Epidermal melanocyte (primary cell): Measurements from ENCODE around the gene WDR1.
"Not testable (repeated sequence)": the region's sequence is repeated elsewhere in the genome, so short reads cannot be mapped to it uniquely, and the experiment has no call there.

Source experiments
- DNase-seq: peaks from one replicate; pipeline ENCODE4 v3.0.0; 2011; ENCODE audit warnings: low spot score; ENCODE audit not compliant: insufficient read length

WDR1 gene

DNA sequence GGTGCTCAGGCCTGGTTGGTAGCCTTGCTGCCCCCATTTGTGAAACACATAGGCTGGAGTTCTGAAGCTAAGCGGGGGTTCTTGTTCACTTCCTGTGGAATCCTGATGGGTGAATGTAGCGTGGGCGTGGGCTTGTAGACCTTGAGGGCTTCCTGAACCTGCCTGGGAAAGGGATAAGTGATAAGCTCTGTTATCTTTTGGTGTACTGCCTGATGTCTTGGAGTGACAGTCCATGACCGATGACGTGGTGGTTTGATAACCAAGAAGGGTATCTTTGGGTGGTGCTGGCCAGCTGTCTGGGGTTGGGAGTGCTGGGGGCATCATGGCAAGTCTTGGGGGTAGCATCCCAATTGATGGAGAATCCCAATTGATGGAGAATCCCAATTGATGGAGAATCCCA is 17.5 kb upstream of the WDR1 start:
- DNase-seq = no peak

DNA sequence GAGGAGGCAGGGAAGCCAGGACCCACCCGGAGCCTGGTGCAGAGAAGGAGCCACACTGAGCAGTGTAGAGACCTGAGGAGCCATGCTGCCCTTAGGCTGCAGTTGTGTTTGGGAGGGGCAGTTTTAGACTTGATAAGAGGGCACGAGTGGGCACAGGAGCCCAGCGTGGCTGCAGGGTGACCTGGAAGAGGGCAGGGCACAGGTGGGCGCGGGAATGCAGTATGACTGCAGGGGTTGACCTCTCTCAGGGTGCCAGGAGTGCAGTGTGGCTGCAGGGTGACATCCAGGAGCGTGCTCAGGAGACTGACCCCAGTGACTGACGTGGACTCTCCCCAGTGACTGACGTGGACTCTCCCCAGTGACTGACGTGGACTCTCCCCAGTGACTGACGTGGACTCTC is 14.6 kb upstream of the WDR1 start:
- DNase-seq = no peak

DNA sequence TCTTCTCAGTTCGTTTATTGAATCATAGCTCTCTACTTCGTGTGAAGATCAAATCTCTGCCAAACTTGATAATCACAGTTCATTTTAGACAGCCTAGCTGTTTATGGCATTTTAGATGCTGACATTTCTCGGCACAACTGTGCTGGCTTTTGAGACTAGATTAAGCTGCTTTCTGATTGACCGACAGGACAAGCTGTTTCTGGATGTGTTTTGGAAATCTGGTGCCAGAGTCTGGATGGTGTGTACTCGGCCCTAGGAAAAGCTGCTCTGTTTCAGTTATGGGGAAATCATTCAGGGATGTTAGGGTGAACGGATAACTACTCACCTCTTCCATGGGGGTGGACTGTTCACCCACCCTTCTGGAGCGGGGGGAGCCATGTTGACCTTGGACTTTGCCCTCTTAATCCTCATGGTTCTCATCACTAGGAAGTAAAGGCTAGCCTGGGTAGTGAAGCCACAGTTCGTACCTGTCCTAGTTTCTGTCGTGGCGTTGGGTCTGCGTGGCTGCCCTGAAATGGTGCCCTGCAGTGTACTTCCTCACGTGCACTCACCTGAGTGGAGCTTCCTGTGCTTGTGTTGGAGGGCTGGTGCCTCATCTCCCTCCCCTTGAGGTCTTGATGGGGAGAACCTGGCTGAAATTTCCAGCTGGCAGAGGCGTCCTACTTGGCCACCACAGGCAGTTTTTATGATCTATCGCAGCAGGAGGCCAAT is 13.7 kb upstream of the WDR1 start:
- DNase-seq = no peak

GRCh38 chr4:10129196-10130177 is 12.9 kb upstream of the WDR1 start:
- DNase-seq = no peak

DNA sequence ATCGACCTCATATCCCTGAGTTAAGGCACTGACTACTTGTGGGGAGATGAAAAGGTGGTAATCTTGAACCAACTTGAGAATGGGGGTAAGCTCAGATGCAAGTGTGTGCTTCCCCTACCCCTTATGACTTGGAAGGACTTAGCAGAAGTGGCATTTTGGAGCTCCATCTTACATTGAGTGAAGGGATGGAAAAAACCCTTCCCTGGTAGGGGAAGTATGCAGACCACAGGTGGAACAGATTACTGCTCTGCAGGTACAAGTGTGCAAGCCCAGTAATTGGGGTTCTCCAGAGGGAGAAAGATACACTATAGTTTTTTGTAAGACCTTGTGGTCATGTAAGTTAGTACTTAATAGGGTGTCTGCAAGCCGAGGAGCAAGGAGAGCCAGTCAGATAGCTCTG is 12.2 kb upstream of the WDR1 start:
- no peak for DNase-seq

- not testable (repeated sequence) for DNase-seq
Observed at GRCh38 chr4:10127531-10127930, 10.9 kb upstream of the WDR1 start.

- no peak for DNase-seq
Observed at GRCh38 chr4:10124167-10124930, 7.8 kb upstream of the WDR1 start.

DNA sequence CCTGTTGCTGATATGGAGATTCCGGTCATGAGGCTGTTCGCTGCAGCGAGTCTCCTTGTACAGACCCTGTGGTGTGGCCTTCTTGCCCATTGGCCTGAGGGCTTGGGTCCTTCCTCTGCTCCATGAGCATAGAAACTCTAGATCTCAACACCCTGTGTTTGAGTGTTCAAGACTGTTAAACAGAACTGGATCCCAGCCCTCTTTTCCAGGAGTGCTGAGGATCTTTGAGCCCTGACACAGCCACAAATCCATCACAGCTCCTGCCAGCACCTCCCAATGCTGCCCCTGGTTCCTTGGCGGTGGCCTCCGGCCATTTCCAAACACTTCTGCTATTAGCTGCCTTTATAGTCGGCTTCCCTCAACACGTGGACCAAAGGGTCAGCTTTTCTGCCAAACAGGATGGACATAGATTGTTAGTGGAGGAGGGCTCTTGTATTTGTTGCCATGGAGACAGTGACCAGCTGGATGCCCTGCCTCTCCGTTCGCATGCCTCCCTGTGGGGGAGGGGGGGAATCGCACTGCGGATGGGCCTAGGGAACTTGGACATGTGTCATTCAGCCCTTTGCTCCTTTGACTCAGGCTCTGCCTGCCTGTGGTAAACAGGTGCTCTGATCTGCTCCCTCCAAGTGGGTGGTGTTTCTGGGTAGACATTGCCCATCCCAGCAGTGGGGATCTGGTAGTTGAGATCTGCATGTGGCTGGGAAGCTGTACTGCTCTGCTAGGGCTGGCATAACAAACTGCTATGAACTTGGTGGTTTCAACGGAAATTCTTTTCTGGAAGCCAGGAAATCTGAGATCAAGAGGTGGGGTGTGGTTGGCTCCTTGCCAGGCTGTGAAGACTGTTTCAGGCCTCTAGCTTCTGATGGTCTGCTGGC is 6.9 kb upstream of the WDR1 start:
- no peak for DNase-seq

GRCh38 chr4:10122236-10122932 is 5.8 kb upstream of the WDR1 start:
- DNase-seq = no peak

DNA sequence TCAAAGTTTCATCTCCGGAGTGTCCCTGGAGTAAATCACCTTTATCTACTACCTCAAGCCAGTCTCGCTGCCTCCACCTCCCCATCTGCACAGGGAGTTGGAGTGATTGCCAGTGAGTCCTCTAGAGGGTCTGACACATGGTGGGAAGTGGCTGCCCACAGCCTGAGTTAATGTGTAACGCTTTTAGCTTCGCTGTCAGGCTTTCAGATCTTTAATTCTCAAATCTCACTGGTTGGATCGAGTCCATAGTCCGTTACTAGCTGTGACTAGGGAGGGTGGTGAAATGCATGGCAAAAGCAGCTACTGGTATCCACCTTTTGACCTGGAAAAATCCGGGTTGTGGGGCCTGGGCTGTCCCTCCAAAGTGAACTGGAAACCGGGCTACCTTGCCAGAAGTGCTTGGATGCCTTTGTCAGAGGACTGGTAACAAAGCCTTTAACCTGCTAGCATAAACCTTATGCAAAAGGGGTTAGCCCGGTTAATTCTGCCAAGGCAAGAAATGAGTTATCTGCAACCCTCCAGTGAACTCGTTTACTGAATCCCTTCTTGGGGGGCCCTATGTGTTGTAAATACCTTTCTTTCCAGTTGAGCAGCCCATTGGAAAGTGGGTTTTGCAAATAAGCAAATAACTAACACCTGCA is 5.1 kb upstream of the WDR1 start:
- no peak for DNase-seq

DNA sequence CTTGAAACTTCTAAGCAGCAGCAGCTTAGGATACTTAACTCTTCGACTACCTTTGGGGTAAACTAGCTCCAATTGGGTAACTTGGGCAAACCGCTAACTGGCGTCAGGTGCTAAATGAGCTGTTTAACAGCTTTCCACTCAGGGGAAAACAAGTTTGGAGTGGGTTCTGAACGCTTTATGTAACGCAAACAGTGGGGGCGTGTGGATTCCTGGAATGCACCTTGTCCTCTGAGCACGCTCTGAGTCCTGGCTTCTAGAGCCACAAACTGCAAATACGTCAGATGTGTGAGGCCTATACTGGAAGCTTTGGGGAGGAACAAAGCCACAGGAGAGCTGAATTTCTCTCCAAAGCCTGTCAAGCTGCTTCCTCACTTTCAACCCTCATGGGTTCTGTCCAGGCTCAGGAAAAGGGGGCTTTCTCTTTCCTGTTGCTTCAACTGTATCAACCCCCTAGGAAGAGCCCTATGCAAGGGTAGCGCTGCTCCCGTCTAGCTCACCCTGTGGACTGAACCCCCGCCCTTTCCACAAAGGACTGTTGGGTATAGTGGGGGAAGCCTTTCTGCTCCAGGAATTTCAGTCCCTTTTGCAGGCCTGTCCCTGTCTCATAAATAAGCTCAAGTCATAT is 4.5 kb upstream of the WDR1 start:
- no peak for DNase-seq

GRCh38 chr4:10119773-10120172 is 3.2 kb upstream of the WDR1 start:
- no peak for DNase-seq

- no peak for DNase-seq
Observed at GRCh38 chr4:10119278-10119677, 2.7 kb upstream of the WDR1 start.

DNA sequence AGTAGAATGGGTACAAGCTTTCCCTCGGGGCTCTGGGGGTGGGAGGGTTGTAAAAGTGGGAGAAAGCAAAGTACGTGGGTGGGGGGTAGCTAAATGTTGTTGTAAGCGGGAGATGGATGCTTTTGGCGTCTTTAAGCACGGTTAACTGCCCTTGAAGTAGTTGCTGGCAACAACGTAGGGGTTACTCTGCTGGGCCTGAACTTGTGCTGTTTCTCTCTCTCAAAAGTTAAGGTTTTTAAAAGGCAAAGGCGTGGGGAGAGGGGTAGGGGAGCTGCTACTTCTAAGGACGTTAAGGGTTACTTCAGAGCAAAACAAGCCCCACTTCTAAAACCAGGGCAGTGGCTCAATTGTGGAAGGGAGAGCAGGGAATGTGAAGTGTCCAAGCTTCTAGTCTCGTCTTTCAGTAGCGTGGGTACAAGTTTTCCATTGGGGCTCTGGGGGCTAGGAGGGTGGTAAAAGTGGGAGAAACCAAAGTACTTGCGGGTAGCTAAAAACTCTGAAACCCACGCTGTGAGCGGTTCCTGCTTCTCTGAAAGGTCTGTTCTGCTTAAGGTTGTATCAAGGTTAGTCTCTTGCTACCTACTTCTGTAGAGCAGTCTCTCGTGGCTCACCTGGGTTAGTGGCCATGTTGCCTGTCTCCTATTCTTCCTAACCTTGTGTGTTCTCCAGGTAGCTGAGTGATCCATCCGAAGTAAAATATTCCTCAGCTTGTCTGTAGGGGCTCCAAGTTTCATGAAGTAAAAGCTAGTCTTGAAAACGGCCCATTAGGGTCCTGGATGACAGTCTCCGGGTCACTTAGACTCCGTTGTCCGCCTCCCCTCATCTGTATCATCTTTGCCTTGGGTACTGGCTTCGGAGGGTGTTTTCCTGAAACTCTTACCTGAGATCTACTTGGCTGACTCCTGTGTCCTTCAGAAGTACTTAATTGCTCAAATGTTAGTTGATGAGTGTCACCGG is 1.7 kb upstream of the WDR1 start:
- DNase-seq = no peak

GRCh38 chr4:10117359-10118047 is 904 bp upstream of the WDR1 start:
- DNase-seq = no peak

GRCh38 chr4:10115797-10116568 is 616 bp downstream of the WDR1 start:
- DNase-seq = no peak

DNA sequence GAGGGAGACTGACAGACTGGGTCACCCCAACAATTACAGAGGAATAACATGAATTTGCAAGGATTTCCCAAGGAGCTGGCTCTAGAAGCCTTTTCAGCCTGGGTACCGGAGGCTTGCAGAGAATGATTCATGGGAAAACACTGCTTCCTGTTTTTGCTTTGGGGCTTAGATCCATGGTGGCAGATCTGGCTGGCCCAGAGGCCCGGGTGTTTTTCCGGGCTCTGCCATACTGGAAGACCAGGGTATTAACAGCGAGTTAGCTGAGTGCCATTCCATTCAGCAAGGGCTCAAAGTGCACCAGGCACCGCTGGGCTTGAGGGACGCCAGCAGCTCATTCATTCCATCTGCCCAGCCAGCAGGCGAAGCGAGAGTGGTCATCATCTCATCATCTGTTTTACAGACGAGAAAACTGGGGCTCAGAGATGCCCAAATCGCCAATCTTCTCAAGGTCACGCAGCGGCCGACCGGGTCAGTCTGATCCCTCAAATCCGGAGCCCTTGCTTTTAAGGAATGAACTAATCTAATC is 1.3 kb downstream of the WDR1 start:
- no peak for DNase-seq
